Measurements from ENCODE around the gene NHLH1. TPM values are rescaled to one million over a fixed set of nuclear protein-coding genes. Genes with fewer than 3 reads are reported as not detected.
A peak's percentile ranks its signal among the peaks of the same experiment; 100 is the strongest.

NHLH1 gene
- polyA plus RNA-seq, 1 experiment = 0.20 TPM

DNA sequence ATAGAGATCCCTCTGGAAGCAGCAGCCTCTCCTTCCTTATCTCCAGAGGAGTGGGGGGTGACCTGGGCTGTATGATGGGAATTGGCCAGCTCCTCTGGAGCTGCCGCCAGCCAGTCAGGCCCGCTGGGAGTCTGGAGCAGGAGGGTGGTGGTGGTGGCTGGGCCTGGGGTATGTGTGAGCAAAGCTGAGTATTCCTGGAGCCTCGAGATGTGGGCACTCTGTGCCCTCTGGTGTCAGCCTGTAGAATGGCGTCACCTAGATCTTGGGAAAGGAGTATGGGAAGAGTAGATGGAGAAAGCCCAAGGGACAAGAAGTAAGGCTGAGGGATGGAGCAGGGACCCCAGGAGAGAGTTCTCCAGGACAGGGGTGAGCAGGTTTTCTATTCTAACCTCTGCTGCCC lies 49.5 kb downstream of the NHLH1 start:
- no peak for DNase-seq (ENCODE audit: low read depth)
- H3K4me3 ChIP-seq (ENCODE audit: low read depth, low read length) = no peak overlapping the region
- ChIA-PET POLR2A (no interaction called here), CTCF (interaction anchor here (1.0 to 1.6 kb wide), 3 partner anchors 12 to 40 kb away, joined by 3 to 5 read pairs (median 3); no protein-coding TSS in a partner anchor)
- peak; percentile 45 for TF ChIP-seq CTCF (IDR thresholded peaks at IDR 0.05; ENCODE audit: insufficient read depth, low read depth, low read length)
- H3K36me3 ChIP-seq (ENCODE audit: control insufficient read depth, insufficient read depth, low read length) = no peaks in the 10 kb centered on the region
- 0 out of 2 replicates have a peak, but pooled peaks cover 2% of the 10 kb centered on the region for H3K27me3 ChIP-seq (ENCODE audit: control insufficient read depth, insufficient read depth, low read length)

GRCh38 chr1:160418483-160418882 lies 51.6 kb downstream of the NHLH1 start:
- CTCF ChIA-PET = interaction anchor here (2.0 kb wide), 1 partner anchor 10 kb away, joined by 5 read pairs; no protein-coding TSS in a partner anchor
- no peak overlapping the region for H3K4me3 ChIP-seq (ENCODE audit: low read depth, low read length)
- POLR2A ChIA-PET = no interaction called here
- H3K36me3 ChIP-seq (ENCODE audit: control insufficient read depth, insufficient read depth, low read length) = no peaks in the 10 kb centered on the region
- 0 out of 2 replicates have a peak, but pooled peaks cover 2% of the 10 kb centered on the region for H3K27me3 ChIP-seq (ENCODE audit: control insufficient read depth, insufficient read depth, low read length)
- no peak for TF ChIP-seq CTCF (IDR thresholded peaks at IDR 0.05; ENCODE audit: insufficient read depth, low read depth, low read length)
- DNase-seq (ENCODE audit: low read depth) = no peak

- Histone ChIP-seq H3K4me3 (ENCODE audit: low read depth, low read length) (no peak overlapping the region), H3K27me3 (ENCODE audit: control insufficient read depth, insufficient read depth, low read length) (0 out of 2 replicates have a peak, but pooled peaks cover 2% of the 10 kb centered on the region), H3K36me3 (ENCODE audit: control insufficient read depth, insufficient read depth, low read length) (no peaks in the 10 kb centered on the region)
- ChIA-PET POLR2A (no interaction called here), CTCF (interaction anchor here (2.0 kb wide), 1 partner anchor 9 kb away, joined by 5 read pairs; no protein-coding TSS in a partner anchor)
- no peak for DNase-seq (ENCODE audit: low read depth)
- no peak for TF ChIP-seq CTCF (IDR thresholded peaks at IDR 0.05; ENCODE audit: insufficient read depth, low read depth, low read length)
Observed at GRCh38 chr1:160419150-160419837, 52.4 kb downstream of the NHLH1 start.

- ChIA-PET POLR2A (no interaction called here), CTCF (interaction anchor here (2.0 kb wide), 1 partner anchor 9 kb away, joined by 5 read pairs; no protein-coding TSS in a partner anchor)
Observed at GRCh38 chr1:160419838-160420169, 52.9 kb downstream of the NHLH1 start.

More at GRCh38 chr1:160419838-160420169, 52.9 kb downstream of the NHLH1 start:
- no peak overlapping the region for H3K4me3 ChIP-seq (ENCODE audit: low read depth, low read length)
- 0 out of 2 replicates have a peak, but pooled peaks cover 2% of the 10 kb centered on the region for H3K27me3 ChIP-seq (ENCODE audit: control insufficient read depth, insufficient read depth, low read length)
- DNase-seq (ENCODE audit: low read depth) = no peak
- TF ChIP-seq CTCF (IDR thresholded peaks at IDR 0.05; ENCODE audit: insufficient read depth, low read depth, low read length) = no peak
- no peaks in the 10 kb centered on the region for H3K36me3 ChIP-seq (ENCODE audit: control insufficient read depth, insufficient read depth, low read length)
